HepG2 (cell line): Measurements from ENCODE around the gene NFATC1. TPM values are rescaled to one million over a fixed set of nuclear protein-coding genes. Genes with fewer than 3 reads are reported as not detected.

Experiments
- ATAC-seq: fragments of 200-7000 bp; cut with Tn5 transposase; 3 replicates; pipeline ENCODE4 v1.9.1; 2020; ENCODE audit warnings: mild to moderate bottlenecking, moderate library complexity
- BruUV-seq: library from RNA; stranded (reverse); fragments of 400-500 nt; replicated peaks from 2 replicates; lab custom pipeline; 2021; lab: Mats Ljungman, UMichigan
- CTCF ChIA-PET: fragments of 300-600 bp; formaldehyde crosslinking; extraction: SDS; loops from one replicate; lab custom pipeline; 2021; ENCODE audit warnings: low total read pairs, inconsistent platforms, low intra/inter-chr PET ratio; lab: Yijun Ruan, JAX
- POLR2A ChIA-PET: fragments of 350-600 bp; sonication (Branson Sonifier 250); formaldehyde crosslinking; loops from one replicate; lab custom pipeline; 2020; ENCODE audit warnings: antibody characterized with exemption, inconsistent platforms; lab: Yijun Ruan, JAX
- DNase-seq: peaks from one replicate; pipeline ENCODE4 v3.0.0-alpha.2; 2015; ENCODE audit warnings: low spot score
- FAIRE-seq: peaks from 3 replicates; lab custom pipeline; 2011; peaks lifted over from hg19 to GRCh38; lab: Jason Lieb, UNC
- H2AFZ ChIP-seq: one replicate; pipeline ENCODE4 v1.6.1; 2011; ENCODE audit warnings: low read length, inconsistent platforms
- H3K27ac ChIP-seq: fragments of 300-600 bp; 3 replicates; pipeline ENCODE4 v1.8.0; 2011; ENCODE audit warnings: mixed run types, mild to moderate bottlenecking, mixed read lengths, low read length, inconsistent platforms; ENCODE audit not compliant: insufficient read depth; ENCODE audit errors: extremely low read length
- H3K27me3 ChIP-seq, 2 experiments: fragments of 200-600 bp in 1 of 2; 2 replicates in 1 of 2; 3 replicates in 1 of 2; pipeline versions ENCODE4 v1.6.0 to v1.8.0; 2011; ENCODE audit warnings: low read length in 2 of 2, mild to moderate bottlenecking in 2 of 2, moderate library complexity in 2 of 2, inconsistent platforms in 1 of 2; ENCODE audit not compliant: insufficient read depth in 2 of 2, control insufficient read depth in 1 of 2
- H3K36me3 ChIP-seq, 2 experiments: fragments of 200-600 bp in 1 of 2; replicated peaks in 1 of 2; 2 replicates in 1 of 2; 3 replicates in 1 of 2; pipeline versions ENCODE4 v1.5.1 to v1.8.0; 2011; ENCODE audit warnings: low read length in 2 of 2, inconsistent platforms in 1 of 2; ENCODE audit not compliant: insufficient read depth in 2 of 2, control insufficient read depth in 1 of 2
- H3K4me1 ChIP-seq: 2 replicates; pipeline ENCODE4 v1.5.1; 2012; ENCODE audit warnings: low read length, inconsistent platforms; ENCODE audit not compliant: insufficient read depth
- H3K4me2 ChIP-seq: 2 replicates; pipeline ENCODE4 v1.6.0; 2011; ENCODE audit warnings: low read depth, low read length, inconsistent platforms
- H3K4me3 ChIP-seq, 3 experiments: fragments of 200-600 bp in 1 of 3; sonication (generic), shearing (Covaris generic) in 1 of 3; replicated peaks in 1 of 3; 2 replicates each; pipeline ENCODE4 v1.5.1; 2011 to 2016; ENCODE audit warnings: low read length in 3 of 3, inconsistent platforms in 2 of 3, low read depth in 2 of 3, mild to moderate bottlenecking in 2 of 3, control low read depth in 1 of 3, mixed read lengths in 1 of 3; ENCODE audit not compliant: insufficient read depth in 1 of 3
- H3K79me2 ChIP-seq: one replicate; pipeline ENCODE4 v1.6.1; 2011; ENCODE audit warnings: low read length, inconsistent platforms; ENCODE audit not compliant: insufficient read depth
- H3K9ac ChIP-seq: 2 replicates; pipeline ENCODE4 v1.6.0; 2011; ENCODE audit warnings: mild to moderate bottlenecking, low read depth, low read length, inconsistent platforms; ENCODE audit not compliant: insufficient read depth
- H3K9me3 ChIP-seq: 2 replicates; pipeline ENCODE4 v1.5.1; 2012; ENCODE audit warnings: mild to moderate bottlenecking, low read length
- H4K20me1 ChIP-seq: 2 replicates; pipeline ENCODE4 v1.6.0; 2011; ENCODE audit warnings: inconsistent platforms, mild to moderate bottlenecking, low read length, moderate library complexity; ENCODE audit not compliant: insufficient read depth
- WGBS: methylation state at CpG from one replicate; pipeline ENCODE4 v1.1.6; 2017; ENCODE audit warnings: low lambda C conversion rate; 5-methylcytosine and 5-hydroxymethylcytosine counted together
- in situ Hi-C: cut with HindIII; loops from 2 replicates; pipeline ENCODE4 v1.10.0; 2017; ENCODE audit warnings: low pct_unique_long_range_greater_than_20kb; ENCODE audit not compliant: extremely low pct_ligation_motif_present
- intact Hi-C: fragments of 100-400 bp; cut with micrococcal nuclease; formaldehyde crosslinking; loops from one replicate; pipeline ENCODE4 v1.10.0; 2022; ENCODE audit not compliant: unreplicated experiment
- polyA plus RNA-seq, 8 experiments: library from polyadenylated mRNA; depleted of rRNA in 3 of 8; stranded (reverse) in 7 of 8; unstranded in 1 of 8; fragments of >200 nt; fragmentation: Illumina TruSeq in 4 of 8; extraction: Trizol in 4 of 8; gene quantifications; 2 replicates each; pipeline versions ENCODE4 v1.2.1 to v1.2.3, GENCODE V29; 2011 to 2016; ENCODE audit warnings: low read depth in 4 of 8, missing spikeins in 1 of 8, mixed read lengths in 1 of 8; ENCODE audit not compliant: insufficient read depth in 1 of 8
- total RNA-seq, 5 experiments: library from RNA; depleted of rRNA; stranded (reverse); fragments of >200 nt; fragmentation: Illumina TruSeq; extraction: Trizol; gene quantifications; 2 replicates each; pipeline ENCODE4 v1.2.3, GENCODE V29; 2016; ENCODE audit warnings: low read depth in 1 of 5
- TF ChIP-seq, protein P1 (sequence below): sonication (generic); formaldehyde crosslinking; IDR thresholded peaks from 2 replicates; pipeline ENCODE4 v1.4.0; 2020; ENCODE audit warnings: low read depth, missing genetic modification reagents

NFATC1 gene
- total and polyA plus RNA-seq, 2 of the 13 experiments (the other 11 are each of a cell fraction or from before 2014, with no cell fraction given) = not detected

DNA sequence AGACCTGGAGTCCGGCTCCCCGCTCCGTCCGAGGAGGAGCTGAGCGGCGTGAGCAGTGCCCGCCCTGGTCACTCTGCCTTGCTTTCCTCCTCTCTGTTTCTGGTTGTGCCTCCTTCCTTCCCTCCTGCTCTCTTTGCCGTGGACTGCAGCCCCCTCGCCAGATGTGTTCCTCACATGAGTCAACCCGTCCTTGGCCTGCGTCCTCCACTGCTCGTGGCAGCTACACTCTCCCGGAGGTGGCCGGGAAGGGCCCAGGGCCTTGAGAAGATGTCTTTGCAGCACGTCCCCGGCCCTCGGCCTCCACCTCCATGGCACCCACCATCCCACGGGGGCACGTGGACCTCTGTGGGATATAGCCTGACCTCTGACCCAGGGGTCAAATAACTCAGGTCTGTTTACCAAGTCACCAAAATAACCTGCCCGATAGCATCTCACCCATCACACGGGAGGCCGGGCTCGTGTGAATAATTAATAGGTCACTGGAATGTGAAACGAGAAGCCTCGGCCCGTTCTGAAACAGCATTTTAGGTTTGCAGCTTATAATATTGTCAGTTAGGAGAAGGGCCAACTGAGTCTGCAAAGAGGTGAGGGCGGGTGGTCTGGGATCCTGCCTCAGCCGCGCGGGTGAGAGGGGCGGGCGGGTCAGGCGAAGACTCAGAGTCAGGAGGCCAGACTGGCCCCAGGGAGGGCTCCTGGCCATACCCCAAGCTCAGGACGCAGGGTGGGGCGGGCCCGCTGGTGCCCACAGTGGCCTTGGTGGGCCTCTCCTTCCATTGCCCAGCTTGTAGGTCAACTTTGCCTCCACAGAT is 42.6 kb downstream of the NFATC1 start:
- no peak for ATAC-seq
- no peak overlapping the region for H3K9ac ChIP-seq
- peaks cover 26 to 88% of the 10 kb centered on the region in 2 experiments for H3K27me3 ChIP-seq
- H3K36me3 ChIP-seq = no peaks in the 10 kb centered on the region
- 21% methylated on average over 18 of the region's 36 CpGs for WGBS
- TF ChIP-seq, protein P1, sequence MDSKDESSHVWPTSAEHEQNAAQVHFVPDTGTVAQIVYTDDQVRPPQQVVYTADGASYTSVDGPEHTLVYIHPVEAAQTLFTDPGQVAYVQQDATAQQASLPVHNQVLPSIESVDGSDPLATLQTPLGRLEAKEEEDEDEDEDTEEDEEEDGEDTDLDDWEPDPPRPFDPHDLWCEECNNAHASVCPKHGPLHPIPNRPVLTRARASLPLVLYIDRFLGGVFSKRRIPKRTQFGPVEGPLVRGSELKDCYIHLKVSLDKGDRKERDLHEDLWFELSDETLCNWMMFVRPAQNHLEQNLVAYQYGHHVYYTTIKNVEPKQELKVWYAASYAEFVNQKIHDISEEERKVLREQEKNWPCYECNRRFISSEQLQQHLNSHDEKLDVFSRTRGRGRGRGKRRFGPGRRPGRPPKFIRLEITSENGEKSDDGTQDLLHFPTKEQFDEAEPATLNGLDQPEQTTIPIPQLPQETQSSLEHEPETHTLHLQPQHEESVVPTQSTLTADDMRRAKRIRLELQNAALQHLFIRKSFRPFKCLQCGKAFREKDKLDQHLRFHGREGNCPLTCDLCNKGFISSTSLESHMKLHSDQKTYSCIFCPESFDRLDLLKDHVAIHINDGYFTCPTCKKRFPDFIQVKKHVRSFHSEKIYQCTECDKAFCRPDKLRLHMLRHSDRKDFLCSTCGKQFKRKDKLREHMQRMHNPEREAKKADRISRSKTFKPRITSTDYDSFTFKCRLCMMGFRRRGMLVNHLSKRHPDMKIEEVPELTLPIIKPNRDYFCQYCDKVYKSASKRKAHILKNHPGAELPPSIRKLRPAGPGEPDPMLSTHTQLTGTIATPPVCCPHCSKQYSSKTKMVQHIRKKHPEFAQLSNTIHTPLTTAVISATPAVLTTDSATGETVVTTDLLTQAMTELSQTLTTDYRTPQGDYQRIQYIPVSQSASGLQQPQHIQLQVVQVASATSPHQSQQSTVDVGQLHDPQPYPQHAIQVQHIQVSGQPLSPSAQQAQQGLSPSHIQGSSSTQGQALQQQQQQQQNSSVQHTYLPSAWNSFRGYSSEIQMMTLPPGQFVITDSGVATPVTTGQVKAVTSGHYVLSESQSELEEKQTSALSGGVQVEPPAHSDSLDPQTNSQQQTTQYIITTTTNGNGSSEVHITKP = no peak
- no peak for FAIRE-seq
- DNase-seq = no peak
- H3K4me1 ChIP-seq = no peaks in the 10 kb centered on the region
- ChIA-PET CTCF (no interaction called here), POLR2A (no interaction called here)
- no peak overlapping the region for H2AFZ ChIP-seq
- no peak overlapping the region for H3K4me3 ChIP-seq
- no TSS peak for BruUV-seq
- H3K79me2 ChIP-seq = no peaks in the 10 kb centered on the region
- no peaks in the 10 kb centered on the region for H3K9me3 ChIP-seq
- H4K20me1 ChIP-seq = no peaks in the 10 kb centered on the region
- in situ Hi-C loops (no loop called here), intact Hi-C loops (no loop called here)
- no peak overlapping the region for H3K4me2 ChIP-seq
- no peak overlapping the region for H3K27ac ChIP-seq
